BJ (cell line): Measurements from ENCODE around the gene RPGR. TPM values are rescaled to one million over a fixed set of nuclear protein-coding genes. Genes with fewer than 3 reads are reported as not detected.

Experiments
- CTCF ChIA-PET: fragments of 350-600 bp; formaldehyde crosslinking; extraction: SDS; loops from one replicate; lab custom pipeline; 2021; ENCODE audit warnings: antibody characterized with exemption, inconsistent platforms; lab: Yijun Ruan, JAX
- POLR2A ChIA-PET: fragments of 300-600 bp; sonication (Branson Sonifier 250); formaldehyde crosslinking; extraction: SDS; loops from one replicate; lab custom pipeline; 2021; ENCODE audit warnings: antibody characterized with exemption; lab: Charles Lee
- DNase-seq: peaks from one replicate; pipeline ENCODE4 v3.0.0-alpha.2; 2011; ENCODE audit warnings: low read depth
- H3K27me3 ChIP-seq: 2 replicates; pipeline ENCODE4 v1.6.0; 2011; ENCODE audit warnings: low read length; ENCODE audit not compliant: control insufficient read depth, insufficient read depth
- H3K36me3 ChIP-seq: 2 replicates; pipeline ENCODE4 v1.5.1; 2011; ENCODE audit warnings: low read length; ENCODE audit not compliant: control insufficient read depth, insufficient read depth
- H3K4me3 ChIP-seq: 2 replicates; pipeline ENCODE4 v1.5.1; 2011; ENCODE audit warnings: low read depth, mild to moderate bottlenecking, control low read depth, low read length
- CTCF ChIP-seq: IDR thresholded peaks from 2 replicates; pipeline ENCODE4 v1.5.1; 2011; ENCODE audit warnings: low read depth, mild to moderate bottlenecking, control low read depth, inconsistent platforms, low read length, moderate library complexity; ENCODE audit not compliant: insufficient read depth
- polyA plus RNA-seq: library from polyadenylated mRNA; depleted of rRNA; stranded (reverse); fragments of >200 nt; gene quantifications from 2 replicates; pipeline ENCODE4 v1.2.3, GENCODE V29; 2011

RPGR gene
- polyA plus RNA-seq, 1 experiment: 0.93 TPM

- ChIA-PET CTCF (no interaction called here), POLR2A (no interaction called here)
- no peak for TF ChIP-seq CTCF
These were observed 25.1 kb upstream of the RPGR start, which contains the start of gene OTC for GRCh38 chrX:38352362-38352761. Gene OTC (plus strand): TSS chrX:38352604. CDS start chrX:38352697, 93 bp downstream.

DNA sequence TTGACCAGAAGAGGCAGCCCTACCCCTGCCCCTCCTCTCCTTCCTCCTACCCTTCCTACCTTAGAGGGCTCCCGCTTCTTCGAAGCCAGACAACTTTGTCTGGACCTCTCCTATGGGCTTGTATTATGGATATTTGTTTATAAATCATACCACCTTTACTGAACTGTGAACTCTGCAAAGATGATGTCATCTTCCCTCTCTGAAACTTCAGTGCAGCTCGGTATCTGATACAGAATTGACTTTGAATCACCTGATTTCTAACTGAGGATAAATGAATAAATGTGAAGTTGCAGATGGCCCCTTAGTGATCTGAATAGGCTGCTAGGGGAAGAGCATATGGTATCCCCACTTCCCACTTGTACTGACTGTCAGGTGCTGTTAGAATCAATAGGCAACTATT is 24.0 kb upstream of the RPGR start:
- DNase-seq: no peak
- H3K4me3 ChIP-seq: no peak overlapping the region
- TF ChIP-seq CTCF: no peak
- no peaks in the 10 kb centered on the region for H3K36me3 ChIP-seq
- H3K27me3 ChIP-seq: no peaks in the 10 kb centered on the region
- ChIA-PET POLR2A (no interaction called here), CTCF (interaction anchor here (0.6 kb wide), 1 partner anchor 16 kb away, joined by 3 read pairs; no protein-coding TSS in a partner anchor)

More at GRCh38 chrX:38352362-38352761, 25.1 kb upstream of the RPGR start, which contains the start of gene OTC:
- Histone ChIP-seq H3K4me3 (no peak within 1 kb of the TSS), H3K36me3 (no peaks in the 10 kb centered on the region), H3K27me3 (no peaks in the 10 kb centered on the region)
- DNase-seq: no peak

- Histone ChIP-seq H3K4me3 (no peak overlapping the region), H3K36me3 (no peaks in the 10 kb centered on the region), H3K27me3 (no peaks in the 10 kb centered on the region)
- ChIA-PET CTCF (no interaction called here), POLR2A (no interaction called here)
- TF ChIP-seq CTCF: no peak
- no peak for DNase-seq
These were observed 19.8 kb upstream of the RPGR start for GRCh38 chrX:38347136-38347535.

- H3K27me3 ChIP-seq: no peaks in the 10 kb centered on the region
- POLR2A ChIA-PET: no interaction called here
- no peak for TF ChIP-seq CTCF
- CTCF ChIA-PET: no interaction called here
- DNase-seq: no peak
- H3K36me3 ChIP-seq: no peaks in the 10 kb centered on the region
- H3K4me3 ChIP-seq: no peak overlapping the region
These were observed 18.8 kb upstream of the RPGR start for GRCh38 chrX:38346150-38346549.

DNA sequence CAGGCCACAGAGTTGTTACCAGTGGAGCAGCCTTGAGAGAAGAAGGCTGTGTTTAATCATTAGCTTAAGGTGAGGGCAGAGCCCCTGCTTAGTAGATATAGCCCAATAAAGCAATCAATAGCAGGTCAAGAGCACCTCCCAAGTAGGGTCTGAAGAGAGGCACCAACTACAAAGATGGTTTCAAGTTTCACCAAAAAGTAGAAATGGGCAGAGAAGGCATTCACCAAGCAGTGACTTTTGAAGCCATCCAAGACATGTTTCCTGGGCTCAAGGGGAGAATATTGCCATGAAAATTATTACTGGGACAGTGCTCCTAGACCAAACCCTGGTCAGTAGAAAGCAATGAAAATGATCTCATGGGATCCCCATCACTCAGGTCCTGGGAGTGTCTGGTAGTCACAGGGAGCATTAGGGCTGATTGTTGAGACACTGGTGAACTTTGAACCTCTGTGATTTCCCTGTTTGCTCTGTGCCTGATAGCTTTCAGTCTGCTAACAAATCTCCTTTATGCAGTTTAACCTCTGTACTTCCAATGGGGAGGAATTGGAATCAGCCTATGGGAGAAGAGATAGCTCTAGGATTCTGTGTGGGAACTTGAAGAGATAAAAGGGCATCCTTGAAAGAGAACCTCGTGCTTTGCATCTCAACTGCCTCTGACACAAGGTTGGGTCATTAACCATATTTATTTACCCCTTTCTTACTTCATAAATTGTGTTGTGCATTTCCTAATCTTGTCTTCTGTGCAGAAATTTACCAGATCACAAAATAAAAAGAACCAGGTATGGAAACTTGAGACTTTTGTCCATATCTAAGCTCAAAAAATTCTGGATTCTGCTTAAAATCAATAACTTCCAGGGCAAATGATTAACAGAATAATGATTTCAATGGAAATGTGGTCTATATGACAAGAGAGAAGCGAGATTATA is 15.8 kb upstream of the RPGR start:
- POLR2A ChIA-PET: no interaction called here
- CTCF ChIA-PET: interaction anchor here (0.5 to 1.4 kb wide), 2 partner anchors 8 to 490 kb away, joined by 3 read pairs; no protein-coding TSS in a partner anchor

More for the DNA sequence above, 15.8 kb upstream of the RPGR start:
- no peak for DNase-seq
- Histone ChIP-seq H3K27me3 (no peaks in the 10 kb centered on the region), H3K4me3 (no peak overlapping the region), H3K36me3 (no peaks in the 10 kb centered on the region)
- TF ChIP-seq CTCF: no peak
